GM13976 (cell line): Measurements from ENCODE around the gene APPL1.

Experiments used
- DNase-seq: peaks from one replicate; pipeline ENCODE4 v3.0.0; 2012; ENCODE audit warnings: low spot score
- in situ Hi-C: fragments of 300-500 bp; cut with MboI; formaldehyde crosslinking; loops from one replicate; pipeline ENCODE4 v1.12.0; 2022; ENCODE audit warnings: low sequenced_read_pairs, mixed read lengths, inconsistent platforms; ENCODE audit not compliant: unreplicated experiment
- TF ChIP-seq, protein P1 (sequence below): IDR thresholded peaks from 2 replicates; pipeline ENCODE4 v1.5.1; 2012; ENCODE audit warnings: borderline replicate concordance, mild to moderate bottlenecking; ENCODE audit not compliant: insufficient read depth; ENCODE audit errors: extremely low read depth, missing control alignments, control extremely low read depth

Gene APPL1

GRCh38 chr3:57261929-57262328 lies 34.4 kb downstream of the APPL1 start:
- in situ Hi-C loops, result no loop called here
- no peak for DNase-seq
- TF ChIP-seq, protein P1, sequence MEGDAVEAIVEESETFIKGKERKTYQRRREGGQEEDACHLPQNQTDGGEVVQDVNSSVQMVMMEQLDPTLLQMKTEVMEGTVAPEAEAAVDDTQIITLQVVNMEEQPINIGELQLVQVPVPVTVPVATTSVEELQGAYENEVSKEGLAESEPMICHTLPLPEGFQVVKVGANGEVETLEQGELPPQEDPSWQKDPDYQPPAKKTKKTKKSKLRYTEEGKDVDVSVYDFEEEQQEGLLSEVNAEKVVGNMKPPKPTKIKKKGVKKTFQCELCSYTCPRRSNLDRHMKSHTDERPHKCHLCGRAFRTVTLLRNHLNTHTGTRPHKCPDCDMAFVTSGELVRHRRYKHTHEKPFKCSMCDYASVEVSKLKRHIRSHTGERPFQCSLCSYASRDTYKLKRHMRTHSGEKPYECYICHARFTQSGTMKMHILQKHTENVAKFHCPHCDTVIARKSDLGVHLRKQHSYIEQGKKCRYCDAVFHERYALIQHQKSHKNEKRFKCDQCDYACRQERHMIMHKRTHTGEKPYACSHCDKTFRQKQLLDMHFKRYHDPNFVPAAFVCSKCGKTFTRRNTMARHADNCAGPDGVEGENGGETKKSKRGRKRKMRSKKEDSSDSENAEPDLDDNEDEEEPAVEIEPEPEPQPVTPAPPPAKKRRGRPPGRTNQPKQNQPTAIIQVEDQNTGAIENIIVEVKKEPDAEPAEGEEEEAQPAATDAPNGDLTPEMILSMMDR, result no peak

GRCh38 chr3:57268416-57268815 lies 40.9 kb downstream of the APPL1 start:
- DNase-seq, result no peak
- in situ Hi-C loops, result no loop called here

GRCh38 chr3:57274845-57275244 lies 47.3 kb downstream of the APPL1 start:
- TF ChIP-seq, protein P1, result no peak
- no peak for DNase-seq
- in situ Hi-C loops, result no loop called here

More at GRCh38 chr3:57268416-57268815, 40.9 kb downstream of the APPL1 start:
- TF ChIP-seq, protein P1, result no peak

GRCh38 chr3:57275393-57275792 lies 47.9 kb downstream of the APPL1 start:
- no peak for DNase-seq
- in situ Hi-C loops, result no loop called here
- TF ChIP-seq, protein P1, result no peak

- no peak for DNase-seq
- in situ Hi-C loops, result no loop called here
- TF ChIP-seq, protein P1, result no peak
Measured at GRCh38 chr3:57278237-57278636, 50.7 kb downstream of the APPL1 start.

DNA sequence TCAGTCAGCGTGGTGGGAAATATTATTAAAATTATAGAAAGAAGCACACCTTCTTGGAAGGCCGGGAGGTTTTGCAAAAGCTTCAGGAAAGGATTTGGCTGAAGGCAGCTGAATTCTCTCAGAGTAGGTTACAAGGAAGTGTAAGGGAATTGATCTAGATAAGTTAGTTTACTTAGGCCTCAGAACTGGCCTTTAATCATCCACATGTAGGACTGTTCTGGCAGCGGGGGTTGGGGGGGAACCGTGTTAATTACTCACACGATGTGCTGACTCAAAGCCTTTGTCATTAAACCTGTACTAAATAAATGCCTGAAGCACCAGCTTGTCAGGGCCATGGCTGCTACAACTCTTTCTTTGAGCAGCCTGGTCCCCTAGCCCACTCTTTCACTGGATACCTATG lies 52.2 kb downstream of the APPL1 start:
- no peak for DNase-seq
- in situ Hi-C loops, result no loop called here
- TF ChIP-seq, protein P1, result no peak

DNA sequence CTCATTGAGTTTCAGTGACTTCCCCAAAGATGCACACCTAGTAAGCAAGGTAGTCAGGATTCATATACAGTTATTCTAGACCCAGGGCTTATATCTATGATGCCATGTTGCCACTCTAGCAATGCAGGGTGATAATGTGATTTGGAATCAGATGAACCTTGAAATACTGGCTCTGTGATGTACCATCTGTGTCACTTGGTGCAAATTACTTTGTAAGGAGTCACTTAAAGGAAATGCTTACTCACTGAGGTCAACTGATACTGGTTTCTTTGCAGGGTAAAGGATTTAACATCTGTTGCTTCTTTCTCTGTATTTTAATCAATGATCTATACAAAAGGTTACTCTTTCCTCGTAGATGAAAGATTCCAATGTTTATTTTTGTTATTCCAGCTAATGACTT lies 54.2 kb downstream of the APPL1 start:
- TF ChIP-seq, protein P1, result no peak
- in situ Hi-C loops, result no loop called here
- DNase-seq, result no peak
